DOHH2 (cell line): ENCODE data around the gene RRAS2.

ENCODE experiments used
- CTCF ChIP-seq: fragments of 200-600 bp; sonication (generic); IDR thresholded peaks from one replicate; pipeline ENCODE4 v1.5.1; 2014; ENCODE audit warnings: antibody characterized with exemption, mild to moderate bottlenecking, low read depth, low read length; ENCODE audit not compliant: poor library complexity, severe bottlenecking
- EZH2phosphoT487 ChIP-seq: fragments of 200-600 bp; sonication (generic); IDR thresholded peaks from 2 replicates; pipeline ENCODE4 v1.6.1; 2017; ENCODE audit warnings: borderline replicate concordance, mild to moderate bottlenecking, antibody characterized with exemption, low read length, moderate library complexity, mixed read lengths

GRCh38 chr11:14340721-14341120 lies 18.3 kb downstream of the RRAS2 start:
- TF ChIP-seq CTCF: no peak
- no peak for TF ChIP-seq EZH2phosphoT487
